ENCODE results near the gene C1orf185.

The C1orf185 gene

GRCh38 chr1:51168936-51169335 is 66.9 kb downstream of the C1orf185 start:
- TF ChIP-seq GATA3 (IDR thresholded peaks at IDR 0.05; ENCODE audit: low read depth, low read length) (no peak), GATA2 (IDR thresholded peaks at IDR 0.05; ENCODE audit: low read depth, low read length) (no peak)

GRCh38 chr1:51170342-51170741 is 68.3 kb downstream of the C1orf185 start:
- TF ChIP-seq GATA3 (IDR thresholded peaks at IDR 0.05; ENCODE audit: low read depth, low read length) (no peak), GATA2 (IDR thresholded peaks at IDR 0.05; ENCODE audit: low read depth, low read length) (no peak)

- TF ChIP-seq GATA3 (IDR thresholded peaks at IDR 0.05; ENCODE audit: low read depth, low read length): no peak
- TF ChIP-seq GATA2 (IDR thresholded peaks at IDR 0.05; ENCODE audit: low read depth, low read length): no peak
These were observed 70.8 kb downstream of the C1orf185 start for GRCh38 chr1:51172811-51173210.

GRCh38 chr1:51175278-51175677 is 73.2 kb downstream of the C1orf185 start:
- TF ChIP-seq GATA3 (IDR thresholded peaks at IDR 0.05; ENCODE audit: low read depth, low read length): no peak
- no peak for TF ChIP-seq GATA2 (IDR thresholded peaks at IDR 0.05; ENCODE audit: low read depth, low read length)

GRCh38 chr1:51188230-51188629 is 86.2 kb downstream of the C1orf185 start:
- TF ChIP-seq GATA3 (IDR thresholded peaks at IDR 0.05; ENCODE audit: low read depth, low read length) (no peak), GATA2 (IDR thresholded peaks at IDR 0.05; ENCODE audit: low read depth, low read length) (no peak)

- no peak for TF ChIP-seq GATA2 (IDR thresholded peaks at IDR 0.05; ENCODE audit: low read depth, low read length)
- no peak for TF ChIP-seq GATA3 (IDR thresholded peaks at IDR 0.05; ENCODE audit: low read depth, low read length)
These were observed 87.5 kb downstream of the C1orf185 start for GRCh38 chr1:51189421-51190073.

GRCh38 chr1:51190961-51191360 is 88.9 kb downstream of the C1orf185 start:
- TF ChIP-seq GATA2 (IDR thresholded peaks at IDR 0.05; ENCODE audit: low read depth, low read length) (no peak), GATA3 (IDR thresholded peaks at IDR 0.05; ENCODE audit: low read depth, low read length) (no peak)

GRCh38 chr1:51192213-51192843 is 90.3 kb downstream of the C1orf185 start:
- TF ChIP-seq GATA3 (IDR thresholded peaks at IDR 0.05; ENCODE audit: low read depth, low read length): no peak

- TF ChIP-seq GATA2 (IDR thresholded peaks at IDR 0.05; ENCODE audit: low read depth, low read length) (no peak), GATA3 (IDR thresholded peaks at IDR 0.05; ENCODE audit: low read depth, low read length) (no peak)
These were observed 91.5 kb downstream of the C1orf185 start for GRCh38 chr1:51193564-51193963.
